Liver (tissue), 9 donors: ENCODE data around the gene ZNF101. TPM values are rescaled to one million over a fixed set of nuclear protein-coding genes. Genes with fewer than 3 reads are reported as not detected.
"Not testable (repeated sequence)": the region's sequence is repeated elsewhere in the genome, so short reads cannot be mapped to it uniquely, and the experiment has no call there.

Source experiments
- DNase-seq: peaks from one replicate; pipeline ENCODE4 v3.0.0-alpha.2; 2017; ENCODE audit warnings: low spot score
- H3K27ac ChIP-seq, 2 donors: one replicate each; pipeline ENCODE4 v1.7.0; 2013; ENCODE audit warnings: inconsistent platforms in 2 of 2, low read length in 2 of 2, control low read depth in 1 of 2, low read depth in 1 of 2, mild to moderate bottlenecking in 1 of 2
- H3K27me3 ChIP-seq, 4 donors: one replicate each; pipeline versions ENCODE4 v1.6.1 to v1.7.0; 2013; ENCODE audit warnings: low read length in 3 of 4, inconsistent platforms in 1 of 4, mild to moderate bottlenecking in 1 of 4, moderate library complexity in 1 of 4; ENCODE audit not compliant: control insufficient read depth in 4 of 4, insufficient read depth in 4 of 4
- H3K36me3 ChIP-seq, 4 donors: one replicate each; pipeline versions ENCODE4 v1.6.1 to v1.7.0; 2013; ENCODE audit warnings: low read length in 3 of 4, mild to moderate bottlenecking in 3 of 4, low read depth in 1 of 4, moderate library complexity in 1 of 4; ENCODE audit not compliant: control insufficient read depth in 4 of 4, insufficient read depth in 3 of 4
- H3K4me1 ChIP-seq, 4 donors: one replicate each; pipeline versions ENCODE4 v1.6.1 to v1.7.0; 2013; ENCODE audit warnings: low read length in 3 of 4, mild to moderate bottlenecking in 3 of 4, moderate library complexity in 1 of 4; ENCODE audit not compliant: control insufficient read depth in 4 of 4, insufficient read depth in 4 of 4
- H3K4me3 ChIP-seq, 3 donors: one replicate each; pipeline versions ENCODE4 v1.6.1 to v1.7.0; 2013; ENCODE audit warnings: low read length in 3 of 3, control low read depth in 1 of 3, low read depth in 1 of 3, mild to moderate bottlenecking in 1 of 3
- H3K9ac ChIP-seq, 2 donors: one replicate each; pipeline ENCODE4 v1.7.0; 2013; ENCODE audit warnings: low read length in 2 of 2, mild to moderate bottlenecking in 2 of 2, moderate library complexity in 2 of 2, control low read depth in 1 of 2, low read depth in 1 of 2
- H3K9me3 ChIP-seq, 4 donors: one replicate each; pipeline versions ENCODE4 v1.6.1 to v1.7.0; 2013; ENCODE audit warnings: low read length in 3 of 4; ENCODE audit not compliant: control insufficient read depth in 4 of 4
- ATF3 ChIP-seq: IDR thresholded peaks from 2 replicates; pipeline ENCODE4 v1.6.1; 2016; ENCODE audit warnings: antibody characterized with exemption
- EGR1 ChIP-seq, 2 donors: IDR thresholded peaks; 2 replicates each; pipeline ENCODE4 v1.6.1; 2016 to 2018; ENCODE audit warnings: antibody characterized with exemption in 2 of 2, low read depth in 2 of 2
- FOXA1 ChIP-seq: IDR thresholded peaks from 2 replicates; pipeline ENCODE4 v1.6.1; 2016; ENCODE audit warnings: antibody characterized with exemption
- FOXA2 ChIP-seq: IDR thresholded peaks from 2 replicates; pipeline ENCODE4 v1.6.1; 2016; ENCODE audit warnings: antibody characterized with exemption
- GABPA ChIP-seq, 2 donors: IDR thresholded peaks in 1 of 2; conservative IDR thresholded peaks in 1 of 2; 2 replicates each; pipeline ENCODE4 v1.6.1; 2016; ENCODE audit warnings: antibody characterized with exemption in 2 of 2, mild to moderate bottlenecking in 1 of 2, moderate library complexity in 1 of 2
- HNF4A ChIP-seq, 2 donors: conservative IDR thresholded peaks; 2 replicates each; pipeline ENCODE4 v1.6.1; 2016; ENCODE audit warnings: antibody characterized with exemption in 2 of 2, mild to moderate bottlenecking in 2 of 2
- HNF4G ChIP-seq: IDR thresholded peaks from 2 replicates; pipeline ENCODE4 v1.6.1; 2016; ENCODE audit warnings: antibody characterized with exemption
- JUND ChIP-seq, 2 donors: IDR thresholded peaks; 2 replicates each; pipeline ENCODE4 v1.6.1; 2016; ENCODE audit warnings: antibody characterized with exemption in 2 of 2
- NR2F2 ChIP-seq: IDR thresholded peaks from 2 replicates; pipeline ENCODE4 v1.6.1; 2016; ENCODE audit warnings: antibody characterized with exemption
- RAD21 ChIP-seq, 2 donors: IDR thresholded peaks; 2 replicates each; pipeline ENCODE4 v1.6.1; 2016; ENCODE audit warnings: antibody characterized with exemption in 2 of 2, mild to moderate bottlenecking in 2 of 2
- RXRA ChIP-seq, 2 donors: IDR thresholded peaks; 2 replicates each; pipeline ENCODE4 v1.6.1; 2017 to 2018; ENCODE audit warnings: antibody characterized with exemption in 2 of 2, mild to moderate bottlenecking in 1 of 2
- SP1 ChIP-seq: IDR thresholded peaks from 2 replicates; pipeline ENCODE4 v1.6.1; 2018; ENCODE audit warnings: antibody characterized with exemption, mild to moderate bottlenecking
- TAF1 ChIP-seq: conservative IDR thresholded peaks from 2 replicates; pipeline ENCODE4 v1.6.1; 2016; ENCODE audit warnings: antibody characterized with exemption, mild to moderate bottlenecking
- YY1 ChIP-seq: IDR thresholded peaks from 2 replicates; pipeline ENCODE4 v1.6.1; 2016; ENCODE audit warnings: antibody characterized with exemption, mild to moderate bottlenecking
- WGBS: extraction: QIAGEN DNeasy Blood & Tissue Kit; methylation state at CpG from one replicate; pipeline ENCODE4 v1.1.7; 2013; 5-methylcytosine and 5-hydroxymethylcytosine counted together
- polyA plus RNA-seq, 2 donors: library from polyadenylated mRNA; stranded (reverse) in 1 of 2; unstranded in 1 of 2; fragments of 200-250 nt in 1 of 2; fragments of >200 nt in 1 of 2; fragmentation: Nextera tagmentation in 1 of 2; extraction: Ambion mirVana in 1 of 2; gene quantifications; one replicate each; pipeline versions ENCODE4 v1.2.1 to v1.2.3, GENCODE V29; 2013 to 2015
- total RNA-seq, 2 donors: library from RNA; depleted of rRNA; stranded (reverse); fragments of >200 nt; gene quantifications; one replicate each; pipeline ENCODE4 v1.2.3, GENCODE V29; 2014
- TF ChIP-seq, protein P1 (sequence below): IDR thresholded peaks from 2 replicates; pipeline ENCODE4 v1.6.1; 2016; ENCODE audit warnings: antibody characterized with exemption, mild to moderate bottlenecking
- TF ChIP-seq, protein P2 (sequence below): IDR thresholded peaks from 2 replicates; pipeline ENCODE4 v1.6.1; 2016; ENCODE audit warnings: antibody characterized with exemption
- TF ChIP-seq, protein P3 (sequence below): fragments of 150-350 bp; IDR thresholded peaks from 2 replicates; pipeline ENCODE4 v1.5.1; 2017; ENCODE audit warnings: improper control_type of control experiment, low read depth, low read length; ENCODE audit not compliant: missing input control
- TF ChIP-seq, protein P4 (sequence below): IDR thresholded peaks from 2 replicates; pipeline ENCODE4 v1.6.1; 2016; ENCODE audit warnings: antibody characterized with exemption
- donor health status: healthy.
- donor health status: healthy.
- donor health status: healthy.
- donor health status: healthy.
- donor health status: healthy.

Gene ZNF101
- total and polyA plus RNA-seq, 4 donors: 1.5 to 6.9 (median 3.5) TPM

DNA sequence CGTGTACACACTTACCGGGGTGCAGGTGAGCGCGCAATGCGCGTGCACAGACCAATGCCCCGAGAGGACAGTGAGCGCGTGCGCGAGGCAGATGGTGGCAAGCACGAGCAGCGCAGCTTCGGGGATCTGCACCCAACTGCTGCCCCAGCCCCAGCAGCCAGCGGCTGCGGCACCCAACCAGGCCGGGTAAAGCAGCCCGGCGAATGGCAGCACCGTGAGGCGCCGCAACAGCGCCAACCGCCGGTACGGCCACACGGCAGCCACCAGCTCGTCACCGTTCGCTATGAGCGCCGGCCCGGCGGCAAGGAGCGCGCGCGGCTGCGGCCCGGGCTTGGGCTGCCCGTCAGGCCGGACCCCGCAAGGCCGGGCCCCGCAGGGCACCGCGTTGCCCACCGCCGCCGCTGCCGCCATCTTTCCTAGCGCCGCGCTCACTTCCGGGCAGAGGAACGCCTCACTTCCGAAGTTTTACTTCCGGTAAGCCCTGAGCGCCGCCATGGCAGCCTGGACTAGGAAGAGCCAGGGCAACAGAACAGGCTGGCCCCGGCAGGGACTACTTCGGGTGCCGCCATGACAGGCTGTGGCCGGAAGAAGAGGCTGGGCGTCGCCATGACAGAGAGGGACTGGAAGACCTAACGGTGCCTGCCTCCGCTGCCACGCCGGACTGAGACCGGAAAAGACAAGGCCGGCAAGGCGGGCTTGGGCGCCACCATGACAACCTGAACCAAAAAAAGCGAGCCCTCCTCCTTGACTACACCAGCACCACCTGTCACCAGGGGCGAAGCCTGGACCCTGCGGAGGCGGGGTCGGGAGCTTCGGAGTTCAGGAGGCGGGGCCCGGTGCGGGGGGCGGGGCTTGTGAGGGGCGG lies 5.2 kb upstream of the ZNF101 start, which contains the start of gene ATP13A1:
Gene ATP13A1, minus strand, starts transcription at position 421 of the 865 bp plus-strand sequence. Its CDS starts 10 bp downstream, at position 411.
- peaks cover 4 to 25% (median 22%) of the 10 kb centered on the region in 4 donors for H3K4me1 ChIP-seq
- peak within 1 kb of the TSS; percentile 62 to 99 for H3K9ac ChIP-seq
- no peaks in the 10 kb centered on the region for H3K27me3 ChIP-seq
- H3K9me3 ChIP-seq: no peaks in the 10 kb centered on the region
- peak; percentile 95 for DNase-seq
- peaks cover 2 to 11% (median 5%) of the 10 kb centered on the region in 4 donors for H3K36me3 ChIP-seq
- under 1% methylated on average over 85 of the region's 85 CpGs for WGBS
- peak; percentile 69 for TF ChIP-seq NR2F2
- TF ChIP-seq, protein P1, sequence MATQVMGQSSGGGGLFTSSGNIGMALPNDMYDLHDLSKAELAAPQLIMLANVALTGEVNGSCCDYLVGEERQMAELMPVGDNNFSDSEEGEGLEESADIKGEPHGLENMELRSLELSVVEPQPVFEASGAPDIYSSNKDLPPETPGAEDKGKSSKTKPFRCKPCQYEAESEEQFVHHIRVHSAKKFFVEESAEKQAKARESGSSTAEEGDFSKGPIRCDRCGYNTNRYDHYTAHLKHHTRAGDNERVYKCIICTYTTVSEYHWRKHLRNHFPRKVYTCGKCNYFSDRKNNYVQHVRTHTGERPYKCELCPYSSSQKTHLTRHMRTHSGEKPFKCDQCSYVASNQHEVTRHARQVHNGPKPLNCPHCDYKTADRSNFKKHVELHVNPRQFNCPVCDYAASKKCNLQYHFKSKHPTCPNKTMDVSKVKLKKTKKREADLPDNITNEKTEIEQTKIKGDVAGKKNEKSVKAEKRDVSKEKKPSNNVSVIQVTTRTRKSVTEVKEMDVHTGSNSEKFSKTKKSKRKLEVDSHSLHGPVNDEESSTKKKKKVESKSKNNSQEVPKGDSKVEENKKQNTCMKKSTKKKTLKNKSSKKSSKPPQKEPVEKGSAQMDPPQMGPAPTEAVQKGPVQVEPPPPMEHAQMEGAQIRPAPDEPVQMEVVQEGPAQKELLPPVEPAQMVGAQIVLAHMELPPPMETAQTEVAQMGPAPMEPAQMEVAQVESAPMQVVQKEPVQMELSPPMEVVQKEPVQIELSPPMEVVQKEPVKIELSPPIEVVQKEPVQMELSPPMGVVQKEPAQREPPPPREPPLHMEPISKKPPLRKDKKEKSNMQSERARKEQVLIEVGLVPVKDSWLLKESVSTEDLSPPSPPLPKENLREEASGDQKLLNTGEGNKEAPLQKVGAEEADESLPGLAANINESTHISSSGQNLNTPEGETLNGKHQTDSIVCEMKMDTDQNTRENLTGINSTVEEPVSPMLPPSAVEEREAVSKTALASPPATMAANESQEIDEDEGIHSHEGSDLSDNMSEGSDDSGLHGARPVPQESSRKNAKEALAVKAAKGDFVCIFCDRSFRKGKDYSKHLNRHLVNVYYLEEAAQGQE: peak; percentile 43
- no peak for TF ChIP-seq TAF1
- no peak for TF ChIP-seq FOXA1
- no peak for TF ChIP-seq JUND (IDR thresholded peaks at IDR 0.05)
- peak; percentile 78 to 93 for TF ChIP-seq GABPA (IDR thresholded peaks at IDR 0.05 in 1 of 2, conservative IDR thresholded peaks at IDR 0.05 in 1 of 2)
- peak; percentile 95 to 98 for TF ChIP-seq EGR1 (IDR thresholded peaks at IDR 0.05; ENCODE audit: low read depth in 2 of 2)
- TF ChIP-seq HNF4G: no peak
- TF ChIP-seq, protein P2, sequence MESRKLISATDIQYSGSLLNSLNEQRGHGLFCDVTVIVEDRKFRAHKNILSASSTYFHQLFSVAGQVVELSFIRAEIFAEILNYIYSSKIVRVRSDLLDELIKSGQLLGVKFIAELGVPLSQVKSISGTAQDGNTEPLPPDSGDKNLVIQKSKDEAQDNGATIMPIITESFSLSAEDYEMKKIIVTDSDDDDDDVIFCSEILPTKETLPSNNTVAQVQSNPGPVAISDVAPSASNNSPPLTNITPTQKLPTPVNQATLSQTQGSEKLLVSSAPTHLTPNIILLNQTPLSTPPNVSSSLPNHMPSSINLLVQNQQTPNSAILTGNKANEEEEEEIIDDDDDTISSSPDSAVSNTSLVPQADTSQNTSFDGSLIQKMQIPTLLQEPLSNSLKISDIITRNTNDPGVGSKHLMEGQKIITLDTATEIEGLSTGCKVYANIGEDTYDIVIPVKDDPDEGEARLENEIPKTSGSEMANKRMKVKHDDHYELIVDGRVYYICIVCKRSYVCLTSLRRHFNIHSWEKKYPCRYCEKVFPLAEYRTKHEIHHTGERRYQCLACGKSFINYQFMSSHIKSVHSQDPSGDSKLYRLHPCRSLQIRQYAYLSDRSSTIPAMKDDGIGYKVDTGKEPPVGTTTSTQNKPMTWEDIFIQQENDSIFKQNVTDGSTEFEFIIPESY: no peak
- no peak for TF ChIP-seq ATF3
- peak; percentile 99 for TF ChIP-seq YY1
- TF ChIP-seq, protein P3, sequence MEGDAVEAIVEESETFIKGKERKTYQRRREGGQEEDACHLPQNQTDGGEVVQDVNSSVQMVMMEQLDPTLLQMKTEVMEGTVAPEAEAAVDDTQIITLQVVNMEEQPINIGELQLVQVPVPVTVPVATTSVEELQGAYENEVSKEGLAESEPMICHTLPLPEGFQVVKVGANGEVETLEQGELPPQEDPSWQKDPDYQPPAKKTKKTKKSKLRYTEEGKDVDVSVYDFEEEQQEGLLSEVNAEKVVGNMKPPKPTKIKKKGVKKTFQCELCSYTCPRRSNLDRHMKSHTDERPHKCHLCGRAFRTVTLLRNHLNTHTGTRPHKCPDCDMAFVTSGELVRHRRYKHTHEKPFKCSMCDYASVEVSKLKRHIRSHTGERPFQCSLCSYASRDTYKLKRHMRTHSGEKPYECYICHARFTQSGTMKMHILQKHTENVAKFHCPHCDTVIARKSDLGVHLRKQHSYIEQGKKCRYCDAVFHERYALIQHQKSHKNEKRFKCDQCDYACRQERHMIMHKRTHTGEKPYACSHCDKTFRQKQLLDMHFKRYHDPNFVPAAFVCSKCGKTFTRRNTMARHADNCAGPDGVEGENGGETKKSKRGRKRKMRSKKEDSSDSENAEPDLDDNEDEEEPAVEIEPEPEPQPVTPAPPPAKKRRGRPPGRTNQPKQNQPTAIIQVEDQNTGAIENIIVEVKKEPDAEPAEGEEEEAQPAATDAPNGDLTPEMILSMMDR: no peak
- TF ChIP-seq, protein P4, sequence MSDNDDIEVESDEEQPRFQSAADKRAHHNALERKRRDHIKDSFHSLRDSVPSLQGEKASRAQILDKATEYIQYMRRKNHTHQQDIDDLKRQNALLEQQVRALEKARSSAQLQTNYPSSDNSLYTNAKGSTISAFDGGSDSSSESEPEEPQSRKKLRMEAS: no peak
- TF ChIP-seq RXRA (IDR thresholded peaks at IDR 0.05): peak in 1 of 2 donors; percentile 76
- TF ChIP-seq FOXA2: no peak
- TF ChIP-seq RAD21 (IDR thresholded peaks at IDR 0.05): peak in 1 of 2 donors; percentile 52
- peak; percentile 71 for TF ChIP-seq SP1
- TF ChIP-seq HNF4A (conservative IDR thresholded peaks at IDR 0.05): peak; percentile 8 to 40
- H3K27ac ChIP-seq: peak within 1 kb of the TSS; percentile 98
- peak within 1 kb of the TSS; percentile 97 to 99 (median 99) for H3K4me3 ChIP-seq

- H3K27me3 ChIP-seq, DNase-seq, H3K4me3 ChIP-seq, H3K27ac ChIP-seq, H3K36me3 ChIP-seq, H3K9ac ChIP-seq, H3K9me3 ChIP-seq: not testable (repeated sequence)
- 93% methylated on average over 22 of the region's 22 CpGs for WGBS
- peaks cover 8 to 30% (median 23%) of the 10 kb centered on the region in 4 donors for H3K4me1 ChIP-seq
Observed at GRCh38 chr19:19665420-19665948, 3.2 kb upstream of the ZNF101 start.
